LNCAP (cell line): Measurements from ENCODE around the gene GHITM.

Experiments
- CTCF ChIP-seq: fragments of 450-650 bp; IDR thresholded peaks from 2 replicates; pipeline ENCODE4 v1.5.1; 2017; ENCODE audit warnings: mild to moderate bottlenecking

The GHITM gene

GRCh38 chr10:84158061-84158460, 18.8 kb downstream of the GHITM start:
- no peak for TF ChIP-seq CTCF

GRCh38 chr10:84158550-84158949, 19.2 kb downstream of the GHITM start:
- no peak for TF ChIP-seq CTCF

GRCh38 chr10:84159076-84159685, 19.9 kb downstream of the GHITM start:
- TF ChIP-seq CTCF = no peak

- TF ChIP-seq CTCF = peak; percentile 16; the same call in 1 of the 2 replicates
These were observed 21.5 kb downstream of the GHITM start for GRCh38 chr10:84160663-84161362.

GRCh38 chr10:84163996-84164395, 24.7 kb downstream of the GHITM start:
- no peak for TF ChIP-seq CTCF

GRCh38 chr10:84164442-84164841, 25.1 kb downstream of the GHITM start:
- TF ChIP-seq CTCF = no peak

- no peak for TF ChIP-seq CTCF
These were observed 27.4 kb downstream of the GHITM start for GRCh38 chr10:84166620-84167288.
